ENCODE results near the gene TEX52.
"Not testable (repeated sequence)": the region's sequence is repeated elsewhere in the genome, so short reads cannot be mapped to it uniquely, and the experiment has no call there.

TEX52 gene

DNA sequence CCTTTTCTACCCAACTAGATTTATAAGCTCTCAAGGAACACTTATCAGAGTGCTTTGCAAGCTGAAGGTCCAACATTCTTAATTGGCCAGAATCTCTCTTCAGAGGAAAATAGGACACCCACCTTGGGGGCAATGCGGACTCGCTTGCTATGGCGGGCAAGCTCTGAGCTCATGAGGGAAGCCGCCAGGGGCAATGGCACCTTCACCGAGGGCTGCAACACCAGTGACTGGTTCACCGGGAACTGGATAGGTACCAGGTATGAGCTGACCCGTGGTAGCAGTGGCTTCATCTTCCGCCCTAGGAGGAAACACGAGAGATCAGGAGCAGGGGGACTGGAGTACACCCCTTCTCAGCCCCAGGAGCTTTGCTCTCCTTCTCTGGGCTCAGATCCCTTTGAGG lies 7.4 kb upstream of the TEX52 start:
- no peak for DNase-seq (ENCODE audit: low read depth in 2 of 2)

- not testable (repeated sequence) for DNase-seq (ENCODE audit: low read depth in 2 of 2)
Measured at GRCh38 chr12:2863402-2863801, 6.6 kb upstream of the TEX52 start.

- no peak for DNase-seq (ENCODE audit: low read depth in 2 of 2)
Measured at GRCh38 chr12:2862876-2863275, 6.0 kb upstream of the TEX52 start.

GRCh38 chr12:2860170-2860569 lies 3.3 kb upstream of the TEX52 start:
- DNase-seq (ENCODE audit: low read depth in 2 of 2): no peak

GRCh38 chr12:2858944-2859421 lies 2.1 kb upstream of the TEX52 start:
- DNase-seq (ENCODE audit: low read depth in 2 of 2): no peak

DNA sequence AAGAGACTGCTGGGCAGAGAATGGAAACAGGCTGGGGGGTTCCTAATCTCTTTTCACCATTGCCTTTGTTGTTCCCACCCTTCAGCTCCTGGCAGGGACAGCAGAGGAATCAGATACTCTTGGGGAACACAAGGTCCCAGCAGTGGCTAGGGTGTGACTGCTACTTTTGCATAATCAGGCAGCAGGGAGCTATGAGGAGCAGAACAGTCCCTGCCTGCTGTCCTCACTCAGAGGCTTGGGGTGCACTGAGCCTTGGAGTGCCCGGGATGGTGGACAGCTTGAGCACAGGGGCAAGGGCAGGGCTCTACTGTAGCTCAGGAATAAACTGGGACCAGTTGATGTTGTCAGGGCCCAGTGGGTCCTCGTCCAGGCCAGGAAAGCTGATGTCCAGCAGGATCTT lies 1.5 kb upstream of the TEX52 start:
- no peak for DNase-seq (ENCODE audit: low read depth in 2 of 2)

GRCh38 chr12:2857576-2857975 lies 737 bp upstream of the TEX52 start:
- no peak for DNase-seq (ENCODE audit: low read depth in 2 of 2)

DNA sequence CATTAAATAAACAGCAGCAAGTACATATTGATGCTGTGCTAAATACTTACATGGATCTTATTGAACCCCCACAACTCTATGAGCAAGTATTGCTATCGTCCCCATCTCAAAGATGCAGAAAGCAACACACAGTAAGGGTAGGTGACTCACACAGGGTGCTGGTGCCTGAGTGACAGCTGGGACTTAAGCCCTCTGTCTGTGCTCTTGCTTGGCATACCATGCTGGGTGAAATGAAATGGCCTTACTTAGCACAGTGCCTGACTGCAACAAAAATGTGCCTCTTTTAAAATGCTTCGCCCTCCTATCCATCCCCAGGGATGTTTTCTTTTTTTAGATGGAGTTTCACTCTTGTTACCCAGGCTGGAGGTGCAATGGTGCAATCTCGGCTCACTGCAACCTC lies 788 bp downstream of the TEX52 start:
- no peak for DNase-seq (ENCODE audit: low read depth in 2 of 2)

GRCh38 chr12:2855546-2855945 lies 1.3 kb downstream of the TEX52 start:
- no peak for DNase-seq (ENCODE audit: low read depth in 2 of 2)

- DNase-seq (ENCODE audit: low read depth in 2 of 2): no peak
Measured at GRCh38 chr12:2854669-2855453, 2.0 kb downstream of the TEX52 start.

DNA sequence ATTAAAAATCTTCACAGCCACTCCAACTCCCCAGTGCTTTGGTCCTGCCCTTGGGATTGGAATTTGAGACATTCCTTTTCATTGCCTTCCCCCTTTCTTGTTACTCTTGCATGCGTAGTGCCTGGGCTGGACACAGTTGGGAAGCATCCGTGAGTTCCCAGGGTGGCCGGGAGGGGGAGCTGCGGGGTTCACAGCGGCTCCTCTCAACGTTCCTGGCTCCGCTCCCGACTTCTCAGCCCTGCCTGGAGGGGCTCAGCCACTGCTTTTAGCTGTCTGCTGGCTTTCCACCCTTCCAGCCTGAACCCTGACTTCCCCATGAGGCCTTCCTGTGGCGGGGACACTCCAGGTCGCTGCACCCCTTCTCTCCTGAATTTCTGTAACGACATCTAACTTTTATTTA lies 3.2 kb downstream of the TEX52 start:
- DNase-seq (ENCODE audit: low read depth in 2 of 2): no peak

DNA sequence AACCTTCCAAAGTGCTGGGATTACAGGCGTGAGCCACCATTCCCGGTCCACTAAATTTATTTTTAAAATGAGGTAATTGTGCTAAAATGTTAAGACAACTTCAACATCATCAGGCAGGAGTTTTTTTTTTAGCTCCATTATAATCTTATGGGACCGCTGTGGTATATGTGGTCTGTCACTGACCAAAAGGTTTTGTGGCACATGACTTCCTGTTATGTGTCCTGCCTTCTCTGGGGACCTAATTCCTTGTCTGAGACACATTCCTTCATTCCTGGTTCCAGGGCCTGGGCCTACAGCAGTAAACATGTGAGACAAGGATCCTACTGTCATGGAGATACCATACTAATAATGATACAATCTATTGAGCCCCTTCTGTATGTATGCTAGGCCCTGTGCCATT lies 4.9 kb downstream of the TEX52 start:
- DNase-seq (ENCODE audit: low read depth in 2 of 2): no peak

DNA sequence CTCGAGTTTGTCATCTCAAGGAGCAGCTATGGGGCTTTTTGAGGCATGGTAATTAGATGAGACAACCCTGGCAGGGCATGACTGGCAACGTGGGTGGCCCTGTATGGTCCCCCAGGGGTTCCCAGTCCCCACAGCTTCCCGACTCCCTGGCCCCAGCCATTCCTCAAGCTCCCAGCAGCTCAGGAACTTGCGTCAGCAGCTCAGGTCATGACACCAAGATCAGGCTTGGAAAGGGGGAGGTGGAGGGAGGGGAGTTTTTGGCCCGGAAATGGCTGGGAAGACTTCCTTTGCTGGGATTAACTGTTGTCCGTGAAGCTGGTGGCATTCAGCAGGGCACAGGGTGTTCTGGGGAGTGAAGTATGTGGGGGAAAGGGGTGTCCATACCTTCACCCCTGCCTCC lies 11.6 kb downstream of the TEX52 start:
- DNase-seq (ENCODE audit: low read depth in 2 of 2): no peak

DNA sequence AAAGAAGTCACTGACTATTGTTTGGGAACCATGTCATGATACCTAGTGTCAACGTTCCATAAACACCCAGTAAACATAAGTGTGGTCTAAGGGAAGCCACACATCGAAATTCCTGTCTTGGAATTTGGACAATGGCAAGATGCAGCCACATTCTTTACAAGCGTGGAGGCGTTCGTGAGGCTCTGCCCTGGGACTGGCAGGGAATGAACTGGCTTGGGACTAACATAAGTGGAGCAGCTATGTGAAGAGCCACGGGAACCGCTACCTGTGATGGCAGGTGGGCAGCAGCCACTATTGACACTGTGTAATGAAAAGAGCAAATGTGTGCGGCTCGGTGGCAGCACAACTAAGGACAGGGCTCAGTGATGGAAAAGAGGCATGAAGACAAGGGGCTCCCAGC lies 12.1 kb downstream of the TEX52 start:
- no peak for DNase-seq (ENCODE audit: low read depth in 2 of 2)

- no peak for DNase-seq (ENCODE audit: low read depth in 2 of 2)
Measured at GRCh38 chr12:2842948-2843347, 13.9 kb downstream of the TEX52 start.

- no peak for DNase-seq (ENCODE audit: low read depth in 2 of 2)
Measured at GRCh38 chr12:2841056-2841650, 15.7 kb downstream of the TEX52 start.

DNA sequence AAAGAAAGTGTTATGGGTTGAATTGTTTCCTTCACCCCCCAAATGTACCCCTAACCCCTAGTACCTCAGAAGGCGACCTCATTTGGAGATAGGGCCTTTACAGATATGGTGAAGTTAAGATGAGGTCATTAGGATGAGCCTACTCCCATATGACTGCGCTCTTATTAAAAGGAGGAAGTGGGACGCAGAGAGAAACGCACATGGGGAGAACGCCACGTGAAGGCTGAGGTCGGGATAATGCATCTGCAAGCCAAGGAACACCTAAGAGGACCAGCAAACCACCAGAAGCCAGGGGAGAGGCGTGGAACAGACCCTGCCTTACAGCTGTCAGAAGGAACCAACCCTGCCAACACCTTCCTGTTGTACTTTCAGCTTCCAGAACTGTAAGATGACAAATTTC lies 20.3 kb downstream of the TEX52 start:
- DNase-seq (ENCODE audit: low read depth in 2 of 2): no peak

DNA sequence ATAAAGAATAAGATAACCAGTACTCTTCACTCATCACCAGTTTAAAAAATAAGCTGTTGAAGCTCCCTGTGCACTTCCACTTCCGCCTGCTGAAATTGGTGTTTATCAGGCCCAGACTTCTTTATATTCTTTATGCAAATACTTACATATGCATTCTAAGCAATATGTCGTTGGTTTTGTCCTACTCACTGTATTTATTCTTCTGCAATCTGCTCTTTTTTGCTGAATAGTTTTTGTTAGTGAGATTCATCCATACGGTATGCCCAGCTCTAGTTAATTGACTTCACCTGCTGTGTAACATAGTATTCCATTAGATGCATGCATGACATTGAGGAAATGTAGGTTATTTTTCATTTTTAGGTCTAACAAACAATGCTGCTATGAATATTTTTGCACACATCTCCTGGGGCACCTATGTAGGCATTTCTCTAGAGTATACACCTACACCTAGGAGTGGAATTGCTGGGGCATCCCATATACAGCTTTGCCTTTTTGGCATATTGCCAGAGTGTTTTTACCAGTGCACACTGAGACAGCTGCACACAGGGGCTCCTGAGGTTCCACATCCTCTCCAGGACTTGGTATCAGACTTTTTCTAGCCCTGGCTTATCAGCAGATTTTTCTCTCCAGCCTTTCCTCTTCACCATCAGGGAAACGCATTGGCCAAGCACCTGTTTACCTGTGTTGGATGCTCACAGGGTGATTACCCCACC lies 21.0 kb downstream of the TEX52 start:
- DNase-seq (ENCODE audit: low read depth in 2 of 2): no peak

GRCh38 chr12:2834581-2835491 lies 22.0 kb downstream of the TEX52 start, which contains the start of gene NRIP2:
Gene NRIP2 (minus strand): TSS chr12:2835035. CDS start chr12:2834983, 52 bp downstream.
- DNase-seq (ENCODE audit: low read depth in 2 of 2): no peak

DNA sequence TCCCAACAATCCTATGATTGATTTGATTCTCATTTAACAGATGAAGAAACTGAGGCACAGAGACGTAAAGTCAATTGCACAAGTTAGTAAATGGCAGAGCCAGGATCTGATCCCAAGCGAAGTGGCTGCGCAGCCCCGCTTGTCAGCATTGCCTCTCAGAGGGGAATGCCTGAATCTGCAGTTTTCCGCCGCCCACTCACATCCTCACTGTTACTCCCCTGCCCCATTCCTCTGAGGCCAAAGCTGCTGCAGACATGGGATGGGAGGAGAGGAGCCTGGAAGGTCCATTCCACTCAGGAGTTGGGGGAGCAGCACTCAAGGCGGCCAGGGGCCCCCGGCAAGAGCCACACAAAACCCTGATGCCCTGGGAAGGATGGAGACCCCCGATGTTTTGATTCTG lies 23.0 kb downstream of the TEX52 start:
- no peak for DNase-seq (ENCODE audit: low read depth in 2 of 2)

GRCh38 chr12:2833327-2833726 lies 23.5 kb downstream of the TEX52 start:
- DNase-seq (ENCODE audit: low read depth in 2 of 2): no peak
